Superior temporal gyrus (tissue), 1 donor: Measurements from ENCODE around the gene RIOK3.

Experiments
- DNase-seq: peaks from one replicate; pipeline ENCODE4 v3.0.0-alpha.2; 2016; ENCODE audit errors: extremely low spot score

RIOK3 gene

DNA sequence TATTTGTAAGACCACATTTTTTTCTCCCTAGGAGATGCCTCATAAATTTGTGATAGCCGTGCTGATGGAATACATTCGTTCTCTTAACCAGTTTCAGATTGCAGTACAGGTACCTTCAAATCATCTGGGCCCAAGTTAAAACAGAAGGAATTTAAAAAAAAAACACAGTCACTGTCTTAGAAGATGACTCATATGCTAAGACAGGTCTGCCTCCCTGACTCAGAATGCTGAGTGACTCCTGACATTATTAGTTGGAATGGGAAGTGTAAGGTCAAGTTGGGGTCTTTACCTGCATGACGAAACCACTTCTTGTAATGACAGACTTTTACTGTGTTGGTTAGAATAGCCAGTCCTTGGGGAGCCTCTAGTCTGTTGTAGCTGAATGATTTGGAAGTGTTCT lies 76.5 kb downstream of the RIOK3 start:
- no peak for DNase-seq

DNA sequence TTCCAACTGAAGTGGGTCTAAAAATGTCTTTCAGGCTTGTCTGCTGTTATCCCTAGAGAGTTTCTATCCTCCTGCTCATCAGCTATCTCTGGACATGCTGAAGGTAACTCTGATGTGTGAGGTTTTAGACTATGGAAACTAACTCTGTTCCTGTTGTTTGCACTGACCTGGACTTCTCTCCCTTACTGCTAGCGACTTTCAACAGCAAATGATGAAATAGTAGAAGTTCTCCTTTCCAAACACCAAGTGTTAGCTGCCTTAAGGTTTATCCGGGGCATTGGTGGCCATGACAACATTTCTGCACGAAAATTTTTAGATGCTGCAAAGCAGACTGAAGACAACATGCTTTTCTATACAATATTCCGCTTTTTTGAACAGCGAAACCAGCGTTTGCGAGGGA lies 77.1 kb downstream of the RIOK3 start:
- no peak for DNase-seq

DNA sequence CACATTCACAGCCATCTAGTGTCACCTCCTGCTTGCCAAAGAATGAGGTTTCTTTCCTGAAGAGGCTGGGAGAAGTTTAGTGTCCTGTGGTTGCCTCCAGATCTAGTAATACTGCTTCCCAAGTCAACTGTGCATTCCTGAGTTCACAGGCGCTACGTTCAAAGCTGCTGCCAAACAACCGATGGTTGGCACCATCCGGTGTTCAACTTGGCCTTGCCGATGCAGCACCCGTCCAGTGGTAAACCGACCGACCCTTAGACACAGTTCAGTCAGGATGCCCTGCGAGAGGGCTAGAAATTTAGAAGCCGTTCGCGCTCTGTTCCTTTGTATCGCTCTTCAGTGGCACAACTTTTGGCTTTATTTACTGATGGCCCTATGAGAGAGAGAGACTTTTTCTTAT lies 78.8 kb downstream of the RIOK3 start:
- DNase-seq: no peak
